GM21515 (cell line): Measurements from ENCODE around the gene PIN1.

Experiments used
- ATAC-seq: cut with Tn5 transposase; IDR thresholded peaks from one replicate; pipeline ENCODE4 v1.9.1; 2021; ENCODE audit not compliant: unreplicated experiment

PIN1 gene

GRCh38 chr19:9854282-9854846, 19.2 kb downstream of the PIN1 start:
- ATAC-seq, result no peak

- no peak for ATAC-seq
Observed at GRCh38 chr19:9856609-9857008, 21.5 kb downstream of the PIN1 start.

GRCh38 chr19:9857076-9857721, 22.1 kb downstream of the PIN1 start:
- no peak for ATAC-seq

GRCh38 chr19:9857920-9858746, 23.0 kb downstream of the PIN1 start:
- ATAC-seq, result no peak

GRCh38 chr19:9858766-9859165, 23.6 kb downstream of the PIN1 start:
- ATAC-seq, result no peak

GRCh38 chr19:9860407-9860806, 25.3 kb downstream of the PIN1 start:
- no peak for ATAC-seq

- no peak for ATAC-seq
Observed at GRCh38 chr19:9861503-9861902, 26.4 kb downstream of the PIN1 start.

GRCh38 chr19:9862938-9863337, 27.8 kb downstream of the PIN1 start:
- ATAC-seq, result no peak

- ATAC-seq, result no peak
Observed at GRCh38 chr19:9863759-9864158, 28.6 kb downstream of the PIN1 start.

GRCh38 chr19:9865732-9866501, 30.8 kb downstream of the PIN1 start:
- ATAC-seq, result no peak

GRCh38 chr19:9868983-9869617, 34.0 kb downstream of the PIN1 start:
- no peak for ATAC-seq

- ATAC-seq, result no peak
Observed at GRCh38 chr19:9871626-9872338, 36.7 kb downstream of the PIN1 start.

- ATAC-seq, result no peak
Observed at GRCh38 chr19:9872618-9873242, 37.6 kb downstream of the PIN1 start.

GRCh38 chr19:9875031-9875627, 40.0 kb downstream of the PIN1 start:
- ATAC-seq, result no peak

- ATAC-seq, result no peak
Observed at GRCh38 chr19:9875796-9876195, 40.7 kb downstream of the PIN1 start.

GRCh38 chr19:9877780-9878510, 42.8 kb downstream of the PIN1 start:
- no peak for ATAC-seq

- ATAC-seq, result no peak
Observed at GRCh38 chr19:9878511-9879196, 43.5 kb downstream of the PIN1 start.

GRCh38 chr19:9881720-9882119, 46.6 kb downstream of the PIN1 start:
- no peak for ATAC-seq
